ENCODE data around the gene VASP. TPM values are rescaled to one million over a fixed set of nuclear protein-coding genes. Genes with fewer than 3 reads are reported as not detected.
A peak's percentile ranks its signal among the peaks of the same experiment; 100 is the strongest.

Gene VASP
- total RNA-seq, 4 donors from 2014 or later = 172 to 321 (median 210) TPM

DNA sequence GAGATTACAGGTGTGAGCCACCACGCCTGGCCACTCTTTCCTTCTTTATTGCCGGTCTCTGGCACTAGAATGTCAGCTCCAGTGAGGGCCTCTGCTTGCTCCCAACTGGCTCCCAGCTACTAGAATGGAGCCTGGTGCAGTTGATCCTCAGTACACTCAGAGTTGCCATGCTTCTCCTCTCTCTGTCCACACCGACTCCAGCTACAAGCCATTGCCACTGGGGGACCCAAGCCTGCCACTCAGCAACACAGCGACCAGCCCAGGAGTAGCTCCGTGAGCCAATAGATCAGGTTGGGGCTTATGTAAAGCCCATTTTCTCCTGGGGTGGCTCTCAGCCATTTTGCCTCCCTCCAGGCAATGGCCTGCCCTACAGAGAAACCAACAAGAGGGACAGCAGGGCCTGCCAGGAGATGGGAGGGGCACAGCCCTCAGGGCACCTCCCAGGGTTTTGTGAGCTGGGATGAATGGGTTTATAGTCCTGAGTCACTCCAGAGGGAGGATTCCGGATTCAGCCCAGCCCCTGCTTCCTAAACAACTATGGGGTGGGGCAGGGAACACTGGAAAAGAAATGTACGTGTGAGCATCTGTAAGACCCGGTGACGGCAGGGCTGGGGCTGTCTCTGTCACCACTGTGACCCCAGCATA, 40.8 kb downstream of the VASP start:
- peaks cover 0 to 17% (median 8%) of the 10 kb centered on the region in 4 donors for H3K4me1 ChIP-seq
- intact Hi-C loops (cut with DNase I) = no loop called here
- H3K36me3 ChIP-seq = peaks cover 0 to 5% (median 4%) of the 10 kb centered on the region in 4 donors
- H3K9me3 ChIP-seq = no peaks in the 10 kb centered on the region
- peak overlapping the region in 1 of 4 donors; percentile 33 for H3K27ac ChIP-seq (replicated peaks in 1 of 4)
- DNase-seq (ENCODE audit: extremely low spot score) = no peak
- H3K27me3 ChIP-seq = no peaks in the 10 kb centered on the region
- H3K4me3 ChIP-seq = no peak overlapping the region
- no peak for TF ChIP-seq POLR2A (IDR thresholded peaks at IDR 0.05; ENCODE audit: low read depth)
- no peak for TF ChIP-seq EP300 (IDR thresholded peaks at IDR 0.05)
- no peak for TF ChIP-seq POLR2AphosphoS5 (IDR thresholded peaks at IDR 0.05)
- TF ChIP-seq, protein P1, sequence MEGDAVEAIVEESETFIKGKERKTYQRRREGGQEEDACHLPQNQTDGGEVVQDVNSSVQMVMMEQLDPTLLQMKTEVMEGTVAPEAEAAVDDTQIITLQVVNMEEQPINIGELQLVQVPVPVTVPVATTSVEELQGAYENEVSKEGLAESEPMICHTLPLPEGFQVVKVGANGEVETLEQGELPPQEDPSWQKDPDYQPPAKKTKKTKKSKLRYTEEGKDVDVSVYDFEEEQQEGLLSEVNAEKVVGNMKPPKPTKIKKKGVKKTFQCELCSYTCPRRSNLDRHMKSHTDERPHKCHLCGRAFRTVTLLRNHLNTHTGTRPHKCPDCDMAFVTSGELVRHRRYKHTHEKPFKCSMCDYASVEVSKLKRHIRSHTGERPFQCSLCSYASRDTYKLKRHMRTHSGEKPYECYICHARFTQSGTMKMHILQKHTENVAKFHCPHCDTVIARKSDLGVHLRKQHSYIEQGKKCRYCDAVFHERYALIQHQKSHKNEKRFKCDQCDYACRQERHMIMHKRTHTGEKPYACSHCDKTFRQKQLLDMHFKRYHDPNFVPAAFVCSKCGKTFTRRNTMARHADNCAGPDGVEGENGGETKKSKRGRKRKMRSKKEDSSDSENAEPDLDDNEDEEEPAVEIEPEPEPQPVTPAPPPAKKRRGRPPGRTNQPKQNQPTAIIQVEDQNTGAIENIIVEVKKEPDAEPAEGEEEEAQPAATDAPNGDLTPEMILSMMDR (IDR thresholded peaks at IDR 0.05) = no peak
- 81% methylated on average over 9 of the region's 9 CpGs for WGBS

DNA sequence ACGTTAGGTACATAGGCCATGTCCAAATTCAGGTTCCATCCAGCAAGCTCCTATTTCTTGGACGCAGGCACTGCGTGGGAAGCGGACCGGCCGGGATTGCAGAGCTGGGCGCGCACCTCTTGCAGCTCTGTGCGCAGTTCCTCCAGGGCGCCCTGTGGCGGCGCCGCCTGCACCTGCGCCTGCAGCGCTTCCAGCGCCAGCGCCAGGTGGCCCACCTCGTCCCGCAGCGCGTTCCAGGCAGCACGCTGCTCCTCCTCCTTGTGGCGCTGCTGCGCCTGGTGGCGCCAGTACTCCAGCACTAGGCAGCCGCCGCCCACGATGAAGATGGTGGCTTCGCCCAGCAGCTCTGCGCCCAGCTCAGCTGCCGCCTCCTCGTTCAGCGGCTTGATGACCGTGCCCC, 46.2 kb downstream of the VASP start:
- WGBS = 83% methylated on average over 2 of the region's 34 CpGs
- no peaks in the 10 kb centered on the region for H3K27me3 ChIP-seq
- no peak overlapping the region for H3K27ac ChIP-seq (replicated peaks in 1 of 4)
- peaks cover 0 to 20% (median 7%) of the 10 kb centered on the region in 4 donors for H3K4me1 ChIP-seq
- intact Hi-C loops (cut with DNase I) = no loop called here
- no peak overlapping the region for H3K4me3 ChIP-seq
- DNase-seq (ENCODE audit: extremely low spot score) = no peak
- H3K36me3 ChIP-seq = peaks cover 0 to 16% (median 14%) of the 10 kb centered on the region in 4 donors
- H3K9me3 ChIP-seq = no peaks in the 10 kb centered on the region
- TF ChIP-seq POLR2A (IDR thresholded peaks at IDR 0.05; ENCODE audit: low read depth) (no peak), POLR2AphosphoS5 (IDR thresholded peaks at IDR 0.05) (no peak), EP300 (IDR thresholded peaks at IDR 0.05) (no peak)
- TF ChIP-seq, protein P1 (IDR thresholded peaks at IDR 0.05) = no peak

DNA sequence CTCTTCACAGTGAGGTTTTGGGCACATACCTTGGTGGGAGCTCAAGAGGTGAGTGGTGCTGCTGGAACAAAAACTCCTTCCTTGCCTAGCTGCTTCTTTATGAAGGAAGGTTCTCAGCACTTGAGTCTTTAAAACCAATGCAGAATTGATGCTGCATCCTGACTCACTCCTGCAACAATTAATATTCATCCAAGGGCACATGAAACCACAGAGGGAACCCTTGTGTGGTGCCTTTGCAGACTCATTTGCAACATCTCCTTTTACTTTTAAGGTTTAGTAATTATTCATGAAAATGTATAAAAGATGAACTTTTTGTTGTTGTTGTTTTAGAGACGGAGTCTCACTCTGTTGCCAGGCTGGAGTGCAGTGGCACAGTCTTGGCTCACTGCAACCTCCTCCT, 47.2 kb downstream of the VASP start:
- Histone ChIP-seq H3K36me3 (peaks cover 0 to 16% (median 14%) of the 10 kb centered on the region in 4 donors), H3K4me1 (peaks cover 0 to 22% (median 8%) of the 10 kb centered on the region in 4 donors), H3K27ac (replicated peaks in 1 of 4) (no peak overlapping the region), H3K27me3 (no peaks in the 10 kb centered on the region), H3K4me3 (no peak overlapping the region), H3K9me3 (no peaks in the 10 kb centered on the region)
- TF ChIP-seq POLR2AphosphoS5 (IDR thresholded peaks at IDR 0.05) (no peak), POLR2A (IDR thresholded peaks at IDR 0.05; ENCODE audit: low read depth) (no peak), EP300 (IDR thresholded peaks at IDR 0.05) (no peak)
- TF ChIP-seq, protein P1 (IDR thresholded peaks at IDR 0.05) = no peak
- intact Hi-C loops (cut with DNase I) = no loop called here
- no peak for DNase-seq (ENCODE audit: extremely low spot score)
- WGBS = 88% methylated on average over 1 of the region's 1 CpG

DNA sequence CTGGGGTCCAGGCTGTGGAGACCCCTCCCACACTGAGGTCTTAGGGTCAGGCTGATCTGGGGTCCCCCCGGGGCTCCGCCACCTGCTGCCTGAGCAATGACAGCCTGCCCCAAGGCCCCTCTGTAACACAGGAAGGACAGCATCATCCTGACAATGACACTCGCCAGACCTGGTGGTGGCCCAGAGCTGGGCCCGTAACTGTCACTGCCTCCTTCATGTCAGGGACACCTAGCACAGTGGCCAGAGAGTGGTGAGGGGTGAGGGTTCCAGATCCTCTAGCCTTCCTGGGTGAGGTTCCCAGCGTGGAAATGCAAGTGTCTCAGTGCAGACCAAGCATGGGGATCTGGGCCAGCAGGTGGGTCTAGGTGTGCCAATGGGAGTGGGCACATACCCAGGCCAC, 49.6 kb downstream of the VASP start:
- no peak overlapping the region for H3K27ac ChIP-seq (replicated peaks in 1 of 4)
- H3K9me3 ChIP-seq = no peaks in the 10 kb centered on the region
- no peak overlapping the region for H3K4me3 ChIP-seq
- TF ChIP-seq POLR2AphosphoS5 (IDR thresholded peaks at IDR 0.05) (no peak), EP300 (IDR thresholded peaks at IDR 0.05) (no peak), POLR2A (IDR thresholded peaks at IDR 0.05; ENCODE audit: low read depth) (no peak)
- TF ChIP-seq, protein P1 (IDR thresholded peaks at IDR 0.05) = no peak
- intact Hi-C loops (cut with DNase I) = no loop called here
- 90% methylated on average over 5 of the region's 5 CpGs for WGBS
- DNase-seq (ENCODE audit: extremely low spot score) = no peak
- H3K27me3 ChIP-seq = no peaks in the 10 kb centered on the region
- peaks cover 0 to 20% (median 14%) of the 10 kb centered on the region in 4 donors for H3K36me3 ChIP-seq
- H3K4me1 ChIP-seq = peaks cover 0 to 9% (median 4%) of the 10 kb centered on the region in 4 donors
